ENCODE measurements around the gene DCC. TPM values are rescaled to one million over a fixed set of nuclear protein-coding genes. Genes with fewer than 3 reads are reported as not detected.
A peak's percentile ranks its signal among the peaks of the same experiment; 100 is the strongest.

Gene DCC
- polyA plus RNA-seq, 6 donors from 2014 or later, result not detected

DNA sequence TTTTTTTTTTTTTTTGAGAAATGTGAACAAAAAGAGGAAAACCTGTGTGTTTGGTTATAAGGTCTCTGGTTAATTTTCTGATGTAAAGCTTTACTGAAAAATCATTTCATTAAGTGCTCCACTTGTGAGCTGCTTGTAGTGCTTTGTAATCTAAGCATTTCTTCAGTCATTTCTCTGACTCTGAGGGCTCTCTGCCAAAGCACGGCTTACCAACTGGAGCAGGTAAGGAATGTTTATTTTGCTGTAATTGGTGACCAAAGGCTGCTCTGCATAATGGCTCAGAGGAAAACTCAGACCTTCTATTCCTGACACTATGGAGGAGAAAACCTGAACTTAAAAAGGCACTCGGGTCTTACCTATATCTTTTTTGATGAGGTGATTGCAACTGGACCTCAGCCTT, 1035.6 kb downstream of the DCC start:
- no peak for ATAC-seq (ENCODE audit: low read depth in 2 of 2)
- Mint-ChIP-seq H3K9me3 (peaks cover 0 to 9% (median under 1%) of the 10 kb centered on the region in 7 donors), H3K36me3 (no peaks in the 10 kb centered on the region), H3K27me3 (no peaks in the 10 kb centered on the region), H3K4me1 (no peaks in the 10 kb centered on the region), H3K4me3 (no peak overlapping the region), H3K27ac (no peak overlapping the region)
- DNase-seq, result no peak

DNA sequence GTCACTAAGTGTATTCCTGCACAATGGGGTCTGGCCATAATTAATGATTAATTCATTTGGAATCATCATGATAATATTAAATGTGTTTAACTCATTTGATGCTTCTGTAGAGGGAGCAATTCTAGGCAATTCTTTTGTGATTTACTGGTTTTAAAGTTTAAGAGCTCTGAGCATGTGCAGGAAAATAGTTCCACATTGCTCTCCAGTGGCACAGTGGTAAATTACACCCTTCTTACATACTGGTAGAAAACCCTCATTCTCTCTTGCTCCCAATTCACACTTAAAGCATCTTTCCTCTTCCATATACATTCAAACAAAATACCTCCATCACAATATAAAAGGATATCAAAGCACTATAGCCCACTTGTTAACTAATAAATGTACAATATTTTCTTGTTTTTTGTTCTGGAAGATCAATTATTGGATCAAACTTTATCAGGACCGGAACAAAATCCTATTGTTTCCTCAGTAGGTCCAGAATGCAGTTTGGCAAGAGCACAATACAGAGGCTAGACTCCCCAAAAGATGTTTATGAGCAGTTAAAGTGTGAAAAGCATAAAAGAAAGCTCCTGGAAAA, 1040.2 kb downstream of the DCC start:
- peaks cover 0 to under 1% (median 0%) of the 10 kb centered on the region in 7 donors for H3K9me3 Mint-ChIP-seq
- no peaks in the 10 kb centered on the region for H3K36me3 Mint-ChIP-seq
- DNase-seq (no peak), ATAC-seq (ENCODE audit: low read depth in 2 of 2) (no peak)
- no peak overlapping the region for H3K27ac Mint-ChIP-seq
- no peak overlapping the region for H3K4me3 Mint-ChIP-seq
- H3K4me1 Mint-ChIP-seq, result no peaks in the 10 kb centered on the region
- H3K27me3 Mint-ChIP-seq, result no peaks in the 10 kb centered on the region

DNA sequence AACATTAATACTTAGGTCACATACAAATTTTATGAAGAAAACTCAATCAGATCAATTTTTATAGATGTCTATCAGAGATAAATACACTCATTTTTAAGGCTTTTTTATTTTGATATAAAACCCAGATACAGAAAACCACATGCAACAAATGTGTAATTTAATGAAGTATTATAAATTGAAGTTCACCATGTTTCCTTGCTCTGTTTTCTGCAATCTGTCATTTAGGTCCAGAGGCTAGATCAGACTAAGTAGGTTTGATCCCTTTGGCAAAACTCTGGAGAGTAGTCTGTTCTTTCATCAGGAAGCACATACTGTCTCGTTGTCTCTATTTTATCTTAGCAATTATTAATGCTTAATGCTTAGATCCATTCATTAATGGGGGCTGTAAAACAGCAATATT, 1042.9 kb downstream of the DCC start:
- DNase-seq, result no peak
- H3K36me3 Mint-ChIP-seq, result no peaks in the 10 kb centered on the region
- H3K4me3 Mint-ChIP-seq, result no peak overlapping the region
- peaks cover 0 to 6% (median 0%) of the 10 kb centered on the region in 3 donors for H3K27me3 Mint-ChIP-seq
- no peaks in the 10 kb centered on the region for H3K9me3 Mint-ChIP-seq
- H3K4me1 Mint-ChIP-seq, result no peaks in the 10 kb centered on the region
- no peak for ATAC-seq (ENCODE audit: low read depth in 2 of 2)
- no peak overlapping the region for H3K27ac Mint-ChIP-seq

DNA sequence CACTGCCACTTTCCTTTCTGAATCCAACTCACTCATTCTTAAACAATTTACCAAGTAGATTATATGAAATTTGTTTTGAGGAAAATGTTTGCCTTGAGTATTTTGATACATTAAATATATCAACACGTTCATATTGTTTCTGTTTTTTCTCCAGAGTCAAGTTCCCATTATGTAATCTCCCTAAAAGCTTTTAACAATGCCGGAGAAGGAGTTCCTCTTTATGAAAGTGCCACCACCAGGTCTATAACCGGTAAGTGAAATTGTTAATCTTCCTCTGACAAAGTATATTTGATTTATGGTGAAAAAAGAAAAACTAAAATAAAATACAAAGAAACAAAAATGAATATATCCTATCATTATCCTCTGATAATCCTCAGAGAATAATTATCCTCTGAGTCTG, 1045.9 kb downstream of the DCC start:
- Mint-ChIP-seq H3K4me3 (no peak overlapping the region), H3K36me3 (no peaks in the 10 kb centered on the region), H3K27ac (peak overlapping the region in 1 of 6 donors; percentile 25), H3K4me1 (no peaks in the 10 kb centered on the region), H3K27me3 (peaks cover 0 to 6% (median 0%) of the 10 kb centered on the region in 3 donors), H3K9me3 (peaks cover 0 to 1% (median 0%) of the 10 kb centered on the region in 7 donors)
- no peak for ATAC-seq (ENCODE audit: low read depth in 2 of 2)
- DNase-seq, result no peak

DNA sequence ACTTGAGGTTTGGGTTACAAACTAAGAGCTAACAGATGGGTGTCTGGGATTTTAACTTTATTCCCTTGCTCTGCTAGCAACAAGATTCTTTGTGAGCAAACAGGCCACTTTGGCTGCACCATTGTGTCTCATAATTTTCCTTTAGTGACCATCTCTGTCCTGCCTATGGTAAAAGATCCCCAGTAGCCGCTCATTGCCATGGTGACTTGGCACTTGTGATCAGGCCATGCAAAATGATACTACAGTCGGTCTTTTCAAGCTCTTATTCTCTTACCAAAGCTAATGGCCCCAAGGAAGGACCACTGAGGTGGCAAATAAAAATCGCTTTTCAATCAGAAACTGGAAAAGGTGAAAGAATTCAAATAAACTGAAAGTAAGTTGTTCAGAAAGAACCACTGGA, 1047.6 kb downstream of the DCC start:
- Mint-ChIP-seq H3K27ac (no peak overlapping the region), H3K9me3 (peaks cover 0 to 1% (median 0%) of the 10 kb centered on the region in 7 donors), H3K4me1 (no peaks in the 10 kb centered on the region), H3K27me3 (peaks cover 0 to 6% (median 0%) of the 10 kb centered on the region in 3 donors), H3K36me3 (no peaks in the 10 kb centered on the region), H3K4me3 (no peak overlapping the region)
- ATAC-seq (ENCODE audit: low read depth in 2 of 2) (no peak), DNase-seq (no peak)

DNA sequence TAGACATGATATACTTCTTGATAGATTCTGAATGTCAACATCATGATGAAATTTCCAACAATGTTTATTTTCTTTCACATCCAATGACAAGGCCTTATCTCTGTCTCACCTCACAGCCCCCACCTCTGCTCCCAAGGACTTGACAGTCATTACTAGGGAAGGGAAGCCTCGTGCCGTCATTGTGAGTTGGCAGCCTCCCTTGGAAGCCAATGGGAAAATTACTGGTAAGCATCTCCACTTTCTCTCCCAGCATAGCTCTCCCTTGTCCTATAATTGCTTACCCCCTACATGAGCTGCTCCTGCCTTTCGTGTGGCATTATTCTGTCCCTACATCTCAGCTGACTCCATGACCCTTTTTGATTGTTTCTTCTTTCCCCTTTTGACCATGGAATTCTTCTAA, 1062.7 kb downstream of the DCC start:
- ATAC-seq (ENCODE audit: low read depth in 2 of 2), result no peak
- H3K4me3 Mint-ChIP-seq, result peak overlapping the region in 1 of 8 donors; percentile 74
- H3K4me1 Mint-ChIP-seq, result no peaks in the 10 kb centered on the region
- H3K36me3 Mint-ChIP-seq, result no peaks in the 10 kb centered on the region
- H3K9me3 Mint-ChIP-seq, result peaks cover 0 to 5% (median 0%) of the 10 kb centered on the region in 7 donors
- no peak for DNase-seq
- H3K27ac Mint-ChIP-seq, result no peak overlapping the region
- H3K27me3 Mint-ChIP-seq, result no peaks in the 10 kb centered on the region

DNA sequence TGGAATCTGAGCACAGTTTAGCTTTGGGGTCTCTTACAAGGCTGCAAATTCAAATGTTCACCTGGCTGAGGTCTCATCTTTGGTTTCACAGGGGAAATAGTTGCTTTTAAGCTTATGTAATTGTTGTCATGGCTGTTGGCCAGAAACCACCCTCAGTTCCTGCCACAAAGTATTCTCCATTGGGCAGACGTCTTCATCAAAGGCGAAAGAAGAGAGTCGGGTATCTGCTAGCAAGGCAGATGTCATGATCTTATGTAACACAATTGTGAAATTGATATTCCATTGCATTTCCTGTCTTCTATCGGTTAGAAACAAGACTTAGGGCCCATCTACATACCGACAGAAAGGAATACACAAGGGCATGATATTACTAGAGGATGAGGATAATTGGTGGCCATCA, 1068.3 kb downstream of the DCC start:
- Mint-ChIP-seq H3K4me3 (no peak overlapping the region), H3K4me1 (no peaks in the 10 kb centered on the region), H3K27me3 (no peaks in the 10 kb centered on the region), H3K27ac (no peak overlapping the region), H3K36me3 (no peaks in the 10 kb centered on the region), H3K9me3 (peaks cover 0 to 2% (median 0%) of the 10 kb centered on the region in 7 donors)
- DNase-seq (no peak), ATAC-seq (ENCODE audit: low read depth in 2 of 2) (no peak)

DNA sequence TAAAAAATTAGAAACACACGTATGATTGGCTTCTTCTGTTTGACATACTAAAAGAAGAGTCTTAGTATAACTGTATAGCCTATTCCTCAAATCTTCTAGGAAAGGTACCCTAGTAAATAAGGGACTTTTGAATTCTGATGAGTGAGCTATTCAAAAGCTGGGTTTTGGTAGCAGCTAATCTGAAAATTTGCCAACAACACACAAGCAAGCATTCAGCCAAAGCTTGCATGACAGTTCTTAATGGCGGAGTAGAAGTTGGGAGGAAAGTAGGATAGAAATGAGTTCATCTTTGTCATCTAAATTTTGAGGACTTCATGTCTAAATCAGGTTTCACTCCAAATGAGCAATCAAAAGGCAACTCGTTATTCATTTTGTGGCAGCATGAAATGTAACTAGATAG, 1071.5 kb downstream of the DCC start:
- Mint-ChIP-seq H3K4me3 (no peak overlapping the region), H3K4me1 (no peaks in the 10 kb centered on the region), H3K36me3 (no peaks in the 10 kb centered on the region), H3K27me3 (no peaks in the 10 kb centered on the region), H3K9me3 (peaks cover 0 to 2% (median 0%) of the 10 kb centered on the region in 7 donors), H3K27ac (no peak overlapping the region)
- ATAC-seq (ENCODE audit: low read depth in 2 of 2), result no peak
- DNase-seq, result no peak

DNA sequence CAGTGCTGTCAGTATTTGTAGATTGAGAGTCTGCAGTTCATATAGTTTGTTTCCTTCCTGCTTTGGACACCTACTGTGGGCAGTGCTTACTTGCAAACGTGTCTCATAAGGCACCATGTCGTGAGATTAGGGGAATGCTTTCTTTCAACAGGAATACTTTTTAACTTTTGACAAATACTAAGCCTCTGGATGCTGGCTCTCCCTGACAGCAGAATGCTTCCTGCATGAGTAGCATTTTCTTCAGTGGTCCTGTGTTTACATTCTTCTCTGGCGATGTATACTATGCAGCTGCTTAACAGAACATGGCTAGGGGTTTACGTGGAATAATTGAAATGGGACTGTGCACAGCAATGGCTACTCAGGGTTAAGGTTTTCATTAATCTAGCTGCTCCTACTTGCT, 1077.0 kb downstream of the DCC start:
- no peak for ATAC-seq (ENCODE audit: low read depth in 2 of 2)

DNA sequence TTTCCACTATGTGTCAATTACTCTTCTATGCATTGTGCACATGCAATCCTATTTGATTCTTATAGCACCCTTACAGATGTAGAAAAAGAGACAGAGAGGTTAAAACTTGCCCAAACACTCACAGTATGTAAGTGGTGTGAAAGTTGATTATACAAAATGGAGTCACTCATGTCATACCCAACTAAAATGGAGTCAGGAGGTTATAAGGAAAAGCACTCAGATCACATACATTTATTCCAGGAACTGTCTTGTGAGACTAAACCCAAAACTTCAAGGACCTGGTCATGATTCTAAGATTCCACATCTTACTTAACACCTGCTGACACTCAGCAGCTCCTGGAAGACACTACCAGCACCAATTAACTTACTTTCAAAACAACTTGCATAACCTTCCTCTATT, 1081.9 kb downstream of the DCC start:
- no peak overlapping the region for H3K27ac Mint-ChIP-seq
- no peaks in the 10 kb centered on the region for H3K4me1 Mint-ChIP-seq
- peaks cover 0 to 5% (median 0%) of the 10 kb centered on the region in 7 donors for H3K9me3 Mint-ChIP-seq
- H3K4me3 Mint-ChIP-seq, result no peak overlapping the region
- ATAC-seq (ENCODE audit: low read depth in 2 of 2) (no peak), DNase-seq (no peak)
- no peaks in the 10 kb centered on the region for H3K36me3 Mint-ChIP-seq
- H3K27me3 Mint-ChIP-seq, result no peaks in the 10 kb centered on the region

More for the DNA sequence above, 1077.0 kb downstream of the DCC start:
- H3K27me3 Mint-ChIP-seq, result no peaks in the 10 kb centered on the region
- no peak overlapping the region for H3K4me3 Mint-ChIP-seq
- no peak overlapping the region for H3K27ac Mint-ChIP-seq
- no peaks in the 10 kb centered on the region for H3K36me3 Mint-ChIP-seq
- H3K4me1 Mint-ChIP-seq, result no peaks in the 10 kb centered on the region
- peaks cover 0 to 4% (median 0%) of the 10 kb centered on the region in 7 donors for H3K9me3 Mint-ChIP-seq
- DNase-seq, result no peak

DNA sequence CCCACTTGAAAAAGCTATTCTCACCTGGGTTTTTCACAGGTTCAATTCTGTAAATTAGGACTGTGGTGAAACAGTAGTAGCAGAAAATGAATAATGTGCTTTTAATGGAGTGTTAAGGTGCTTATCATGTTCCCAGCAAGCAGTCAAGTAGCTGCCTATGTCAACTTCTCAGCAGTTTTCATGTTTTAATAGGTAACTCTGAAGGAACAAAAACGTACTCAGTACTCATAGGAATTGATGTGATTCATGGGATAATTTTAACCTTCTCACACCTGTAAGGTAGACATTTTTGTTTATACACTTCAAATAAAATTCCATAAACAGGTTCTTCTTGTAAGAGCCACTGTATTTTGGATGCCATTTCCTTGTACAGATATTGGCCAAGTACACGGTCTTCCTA, 1082.9 kb downstream of the DCC start:
- H3K4me3 Mint-ChIP-seq, result no peak overlapping the region
- no peaks in the 10 kb centered on the region for H3K27me3 Mint-ChIP-seq
- DNase-seq (no peak), ATAC-seq (ENCODE audit: low read depth in 2 of 2) (no peak)
- H3K27ac Mint-ChIP-seq, result no peak overlapping the region
- H3K4me1 Mint-ChIP-seq, result no peaks in the 10 kb centered on the region
- H3K9me3 Mint-ChIP-seq, result peaks cover 0 to 5% (median 0%) of the 10 kb centered on the region in 7 donors
- no peaks in the 10 kb centered on the region for H3K36me3 Mint-ChIP-seq

DNA sequence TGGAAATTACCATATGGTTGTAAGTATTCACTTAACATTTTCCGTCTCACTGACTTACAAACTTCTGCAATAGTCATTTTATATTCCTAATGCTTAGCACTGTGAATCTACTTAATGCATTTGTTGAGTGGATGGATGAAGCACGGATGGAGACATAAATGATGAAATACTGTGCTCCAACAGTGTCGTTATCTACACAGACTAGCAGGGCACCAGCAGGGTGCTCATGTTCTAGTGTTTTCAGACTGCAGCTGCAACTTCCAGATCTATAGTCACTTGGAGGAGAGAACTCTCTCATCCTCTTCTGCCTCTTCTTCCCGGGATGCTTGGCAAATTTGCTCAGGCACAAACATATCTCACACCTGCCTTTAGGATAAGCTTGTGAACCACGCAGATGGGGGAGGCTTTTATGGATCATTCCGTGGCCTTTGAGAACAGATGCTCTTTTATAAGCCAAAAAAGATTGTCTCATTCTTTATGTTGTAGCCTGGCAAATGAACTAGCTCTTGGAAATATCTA, 1086.7 kb downstream of the DCC start:
- ATAC-seq (ENCODE audit: low read depth in 2 of 2) (no peak), DNase-seq (no peak)
- no peaks in the 10 kb centered on the region for H3K27me3 Mint-ChIP-seq
- no peaks in the 10 kb centered on the region for H3K4me1 Mint-ChIP-seq
- H3K27ac Mint-ChIP-seq, result no peak overlapping the region
- no peak overlapping the region for H3K4me3 Mint-ChIP-seq
- peaks cover 0 to 5% (median 0%) of the 10 kb centered on the region in 7 donors for H3K9me3 Mint-ChIP-seq
- H3K36me3 Mint-ChIP-seq, result no peaks in the 10 kb centered on the region

DNA sequence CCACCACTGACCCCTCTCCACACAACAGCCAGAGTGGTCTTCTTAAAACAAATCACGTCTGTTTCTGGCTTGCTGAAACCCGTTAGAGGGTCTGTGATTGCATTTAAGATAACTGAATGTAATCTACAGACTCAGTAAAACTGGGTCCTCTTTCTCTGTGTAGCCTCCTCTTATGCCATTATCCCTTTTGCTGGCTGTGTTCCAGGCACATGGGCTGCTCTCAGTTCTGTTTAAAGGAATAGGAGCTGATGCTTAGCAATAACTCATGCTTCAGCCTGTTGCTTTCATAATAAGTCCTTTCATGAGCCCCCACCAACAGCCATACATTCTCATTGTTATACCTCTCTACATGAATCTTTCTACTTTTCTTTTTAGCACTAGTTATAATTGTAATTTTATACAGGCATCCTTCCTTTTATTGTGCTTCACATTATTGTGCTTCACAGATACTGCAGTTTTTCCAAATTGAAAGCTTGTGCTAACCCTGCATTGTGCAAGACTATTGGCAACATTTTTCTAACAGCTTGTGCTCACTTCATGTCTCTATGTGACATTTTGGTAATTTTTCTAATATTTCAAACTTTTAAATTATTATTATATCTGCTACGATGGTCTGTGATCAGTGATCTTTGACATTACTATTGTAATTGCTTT, 1101.9 kb downstream of the DCC start:
- no peaks in the 10 kb centered on the region for H3K4me1 Mint-ChIP-seq
- no peak overlapping the region for H3K27ac Mint-ChIP-seq
- no peak for ATAC-seq (ENCODE audit: low read depth in 2 of 2)
- peaks cover 0 to 7% (median 2%) of the 10 kb centered on the region in 7 donors for H3K9me3 Mint-ChIP-seq
- H3K27me3 Mint-ChIP-seq, result no peaks in the 10 kb centered on the region
- no peak overlapping the region for H3K4me3 Mint-ChIP-seq
- no peaks in the 10 kb centered on the region for H3K36me3 Mint-ChIP-seq
- DNase-seq, result no peak

DNA sequence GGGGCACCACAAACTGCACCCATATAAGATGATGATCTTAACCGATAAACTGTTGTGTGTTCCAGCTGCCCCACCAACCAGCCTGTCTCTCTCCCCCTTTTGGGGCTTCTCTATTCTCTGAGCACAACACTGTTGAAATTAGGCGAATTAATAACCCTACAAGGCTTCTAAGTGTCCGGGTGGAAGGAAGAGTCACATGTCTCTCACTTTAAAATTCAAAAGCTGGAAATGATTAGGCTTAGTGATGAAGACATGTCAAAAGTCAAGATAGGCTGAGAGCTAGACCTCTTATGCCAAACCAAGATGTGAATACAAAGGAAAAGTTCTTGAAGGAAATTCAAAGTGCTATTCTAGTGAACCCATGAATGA, 1102.4 kb downstream of the DCC start:
- peaks cover 0 to 7% (median 2%) of the 10 kb centered on the region in 7 donors for H3K9me3 Mint-ChIP-seq
- H3K4me1 Mint-ChIP-seq, result no peaks in the 10 kb centered on the region
- H3K36me3 Mint-ChIP-seq, result no peaks in the 10 kb centered on the region
- ATAC-seq (ENCODE audit: low read depth in 2 of 2) (no peak), DNase-seq (no peak)
- no peak overlapping the region for H3K27ac Mint-ChIP-seq
- no peak overlapping the region for H3K4me3 Mint-ChIP-seq
- no peaks in the 10 kb centered on the region for H3K27me3 Mint-ChIP-seq
